Ovary (tissue), 3 donors: ENCODE measurements around the gene SLC35G4.
"Not testable (repeated sequence)": the region's sequence is repeated elsewhere in the genome, so short reads cannot be mapped to it uniquely, and the experiment has no call there.

ENCODE experiments used
- CTCF ChIP-seq, 3 donors: fragments of 450-650 bp in 2 of 3; fragments of 200-600 bp in 1 of 3; IDR thresholded peaks; one replicate each; pipeline versions ENCODE4 v1.5.1 to v1.8.0; 2016 to 2022; ENCODE audit warnings: antibody characterized with exemption in 3 of 3, mild to moderate bottlenecking in 1 of 3
- EP300 ChIP-seq: sonication (generic); formaldehyde crosslinking; IDR thresholded peaks from one replicate; pipeline ENCODE4 v1.6.1; 2017; ENCODE audit warnings: antibody characterized with exemption
- POLR2A ChIP-seq: fragments of 450-650 bp; IDR thresholded peaks from one replicate; pipeline ENCODE4 v1.6.1; 2017; ENCODE audit warnings: antibody characterized with exemption, mild to moderate bottlenecking, moderate library complexity
- donor health status: DM: no; HTN: no; CAD: no.

- not testable (repeated sequence) for TF ChIP-seq CTCF (IDR thresholded peaks at IDR 0.05); POLR2A; EP300
These were observed 3.7 kb downstream of the SLC35G4 start for GRCh38 chr18:11613073-11613472.
